GM23248 (cell line): ENCODE results near the gene ACTRT3.

Experiments
- EZH2 ChIP-seq: fragments of 200-600 bp; sonication (generic); IDR thresholded peaks from 2 replicates; pipeline ENCODE4 v1.6.1; 2018; ENCODE audit warnings: antibody characterized with exemption, mild to moderate bottlenecking; ENCODE audit not compliant: insufficient read depth, poor library complexity, severe bottlenecking
- EZH2phosphoT487 ChIP-seq: fragments of 200-600 bp; sonication (generic); IDR thresholded peaks from 2 replicates; pipeline ENCODE4 v1.6.1; 2018; ENCODE audit warnings: antibody characterized with exemption, moderate library complexity, mild to moderate bottlenecking, low read depth; ENCODE audit not compliant: insufficient read depth

DNA sequence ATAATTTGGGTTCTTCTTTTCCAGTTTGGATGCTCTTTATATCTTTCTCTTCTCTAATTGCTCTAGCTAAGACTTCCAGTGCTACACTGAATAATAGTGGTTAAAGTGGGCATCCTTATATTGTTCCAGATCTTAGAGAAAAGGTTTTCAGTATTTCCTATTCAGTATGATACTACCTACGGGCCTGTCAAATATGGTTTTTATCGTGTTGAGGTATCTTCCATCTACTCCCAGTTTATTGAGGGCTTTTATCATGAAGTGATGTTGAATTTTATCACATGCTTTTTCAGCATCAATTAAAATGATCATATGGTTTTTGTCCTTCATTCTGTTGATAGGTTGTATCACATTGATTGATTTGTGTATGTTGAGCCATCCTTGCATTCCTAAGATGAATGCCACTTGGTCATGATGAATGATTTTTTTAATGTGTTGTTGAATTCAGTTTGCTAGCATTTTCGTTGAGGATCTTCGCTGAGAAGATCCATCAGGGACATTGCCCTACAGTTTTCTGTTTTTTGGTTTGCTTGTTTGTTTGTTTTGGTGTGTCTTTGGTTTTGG is 46.3 kb upstream of the ACTRT3 start:
- no peak for TF ChIP-seq EZH2
- TF ChIP-seq EZH2phosphoT487, result no peak
